HepG2 (cell line): ENCODE data around the gene GATA5. TPM values are rescaled to one million over a fixed set of nuclear protein-coding genes. Genes with fewer than 3 reads are reported as not detected.

Experiments used
- CHD2 ChIP-seq: IDR thresholded peaks from 2 replicates; pipeline ENCODE4 v1.6.1; 2011; ENCODE audit warnings: low read depth, low read length, improper control_type of control experiment
- KMT2A ChIP-seq: sonication (generic); formaldehyde crosslinking; IDR thresholded peaks from 2 replicates; pipeline ENCODE4 v1.4.0; 2020; ENCODE audit warnings: missing genetic modification reagents
- MAZ ChIP-seq, 2 experiments: sonication (generic) in 1 of 2; formaldehyde crosslinking in 1 of 2; IDR thresholded peaks; 2 replicates each; pipeline versions ENCODE4 v1.5.0 to v1.6.1; 2012 to 2020; ENCODE audit warnings: low read depth in 2 of 2, mild to moderate bottlenecking in 2 of 2, borderline replicate concordance in 1 of 2, improper control_type of control experiment in 1 of 2, low read length in 1 of 2, missing genetic modification reagents in 1 of 2, moderate library complexity in 1 of 2
- MEF2D ChIP-seq: sonication (generic); formaldehyde crosslinking; IDR thresholded peaks from 2 replicates; pipeline ENCODE4 v1.5.1; 2020; ENCODE audit warnings: mild to moderate bottlenecking, missing genetic modification reagents
- MIER3 ChIP-seq: IDR thresholded peaks from 2 replicates; pipeline ENCODE4 v1.6.1; 2016; ENCODE audit warnings: missing compliant biosample characterization, borderline replicate concordance
- NKX3-1 ChIP-seq: sonication (generic); formaldehyde crosslinking; IDR thresholded peaks from 2 replicates; pipeline ENCODE4 v1.5.0; 2020; ENCODE audit warnings: missing genetic modification reagents
- PCBP2 ChIP-seq: fragments of 200-400 bp; formaldehyde crosslinking; optimal IDR thresholded peaks from 2 replicates; pipeline ENCODE3; 2018; ENCODE audit warnings: low read length, low read depth; ENCODE audit not compliant: poor library complexity, severe bottlenecking
- POGK ChIP-seq: sonication (generic); formaldehyde crosslinking; conservative IDR thresholded peaks from 2 replicates; pipeline ENCODE4 v1.8.0; 2022; ENCODE audit warnings: mild to moderate bottlenecking, moderate library complexity, missing genetic modification reagents
- PRDM10 ChIP-seq: sonication (generic); formaldehyde crosslinking; IDR thresholded peaks from 2 replicates; pipeline ENCODE4 v1.4.0; 2020; ENCODE audit warnings: low read depth, missing genetic modification reagents
- PRDM15 ChIP-seq: sonication (generic); formaldehyde crosslinking; IDR thresholded peaks from 2 replicates; pipeline ENCODE4 v1.4.0; 2020; ENCODE audit warnings: missing genetic modification reagents
- SMAD3 ChIP-seq: sonication (generic); formaldehyde crosslinking; IDR thresholded peaks from 2 replicates; pipeline ENCODE4 v1.4.0; 2020; ENCODE audit warnings: missing genetic modification reagents
- TGIF2 ChIP-seq: IDR thresholded peaks from 2 replicates; pipeline ENCODE4 v1.6.1; 2016; ENCODE audit warnings: control low read depth, missing compliant biosample characterization
- ZFP90 ChIP-seq: sonication (generic); formaldehyde crosslinking; IDR thresholded peaks from 2 replicates; pipeline ENCODE4 v1.8.0; 2022; ENCODE audit warnings: missing genetic modification reagents, mild to moderate bottlenecking, inconsistent platforms, borderline replicate concordance
- ZNF205 ChIP-seq: IDR thresholded peaks from 2 replicates; pipeline ENCODE4 v1.6.1; 2018; ENCODE audit warnings: missing biosample characterization, missing genetic modification reagents
- ZNF44 ChIP-seq: sonication (generic); formaldehyde crosslinking; IDR thresholded peaks from 2 replicates; pipeline ENCODE4 v1.5.1; 2020; ENCODE audit warnings: mild to moderate bottlenecking, missing genetic modification reagents
- ZNF550 ChIP-seq: sonication (generic); formaldehyde crosslinking; IDR thresholded peaks from 2 replicates; pipeline ENCODE4 v1.4.0; 2020; ENCODE audit warnings: mild to moderate bottlenecking, missing genetic modification reagents, borderline replicate concordance
- ZNF576 ChIP-seq: sonication (generic); formaldehyde crosslinking; IDR thresholded peaks from 2 replicates; pipeline ENCODE4 v1.4.0; 2020; ENCODE audit warnings: mild to moderate bottlenecking, missing genetic modification reagents
- ZNF724P ChIP-seq: sonication (generic); formaldehyde crosslinking; IDR thresholded peaks from 2 replicates; pipeline ENCODE4 v1.8.0; 2022; ENCODE audit warnings: missing genetic modification reagents, borderline replicate concordance
- polyA plus RNA-seq, 8 experiments: library from polyadenylated mRNA; depleted of rRNA in 3 of 8; stranded (reverse) in 7 of 8; unstranded in 1 of 8; fragments of >200 nt; fragmentation: Illumina TruSeq in 4 of 8; extraction: Trizol in 4 of 8; gene quantifications; 2 replicates each; pipeline versions ENCODE4 v1.2.1 to v1.2.3, GENCODE V29; 2011 to 2016; ENCODE audit warnings: low read depth in 4 of 8, missing spikeins in 1 of 8, mixed read lengths in 1 of 8; ENCODE audit not compliant: insufficient read depth in 1 of 8
- total RNA-seq, 5 experiments: library from RNA; depleted of rRNA; stranded (reverse); fragments of >200 nt; fragmentation: Illumina TruSeq; extraction: Trizol; gene quantifications; 2 replicates each; pipeline ENCODE4 v1.2.3, GENCODE V29; 2016; ENCODE audit warnings: low read depth in 1 of 5

The GATA5 gene
- total and polyA plus RNA-seq, 2 of the 13 experiments (the other 11 are each of a cell fraction or from before 2014, with no cell fraction given), result 0.12 to 0.20 TPM

GRCh38 chr20:62472138-62472940 lies 3.5 kb downstream of the GATA5 start (continued):
- TF ChIP-seq PRDM15 (peak; percentile 60; the same call in 1 of the 2 replicates), MAZ (IDR thresholded peaks at IDR 0.05; ENCODE audit: borderline replicate concordance, low read depth, low read length) (no peak), MAZ (CRISPR knock-in tag; IDR thresholded peaks at IDR 0.05; ENCODE audit: low read depth) (0 out of 2 replicates have a peak, but pooled peaks have one; percentile 30), ZNF724P (peak; percentile 56; the same call in 1 of the 2 replicates), ZNF205 (CRISPR knock-in tag) (peak; percentile 58), PRDM10 (no peak), TGIF2 (no peak), ZNF576 (CRISPR knock-in tag) (peak; percentile 62; the same call in 1 of the 2 replicates), KMT2A (CRISPR knock-in tag) (no peak; the same call in 1 of the 2 replicates), ZNF44 (CRISPR knock-in tag) (0 out of 2 replicates have a peak, but pooled peaks have one; percentile 54), SMAD3 (0 out of 2 replicates have a peak, but pooled peaks have one; percentile 16), CHD2 (no peak), NKX3-1 (CRISPR knock-in tag) (no peak), MEF2D (peak; percentile 75; the same call in 1 of the 2 replicates), POGK (no peak), ZNF550 (CRISPR knock-in tag) (no peak), MIER3 (CRISPR knock-in tag) (0 out of 2 replicates have a peak, but pooled peaks have one; percentile 10), ZFP90 (CRISPR knock-in tag) (peak; percentile 74; the same call in 1 of the 2 replicates), PCBP2 (no peak)
